Fibroblast of lung (primary cell): Measurements from ENCODE around the gene ACSS3.

Source experiments
- EZH2 ChIP-seq: IDR thresholded peaks from 2 replicates; pipeline ENCODE4 v1.5.1; 2012; ENCODE audit warnings: low read length, control low read depth, mild to moderate bottlenecking; ENCODE audit errors: missing control alignments
- TF ChIP-seq, protein P1 (sequence below), 2 donors: IDR thresholded peaks in 1 of 2; conservative IDR thresholded peaks in 1 of 2; 1 replicate in 1 of 2; 2 replicates in 1 of 2; pipeline ENCODE4 v1.5.1; 2011 to 2012; ENCODE audit warnings: low read length in 2 of 2, control low read depth in 1 of 2, inconsistent platforms in 1 of 2, low read depth in 1 of 2, mild to moderate bottlenecking in 1 of 2

DNA sequence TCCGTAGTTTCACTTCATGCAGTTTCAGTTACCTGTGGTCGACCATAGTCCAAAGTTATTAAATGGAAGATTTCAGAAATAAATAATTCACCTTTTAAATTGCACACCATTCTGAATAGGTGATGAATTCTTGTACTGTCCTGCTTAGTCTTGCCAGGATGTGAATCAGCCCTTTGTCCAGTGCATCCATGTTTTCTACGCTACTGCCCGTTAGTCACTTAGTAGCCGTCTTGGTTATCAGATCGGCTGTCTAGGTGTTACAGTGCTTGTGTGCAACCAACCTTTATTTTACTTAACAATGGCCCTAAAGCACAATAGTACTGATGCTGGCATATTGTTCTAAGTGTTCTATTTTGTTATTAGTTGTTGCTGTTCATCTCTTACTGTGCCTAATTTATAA lies 146.7 kb downstream of the ACSS3 start:
- no peak for TF ChIP-seq EZH2
- TF ChIP-seq, protein P1, sequence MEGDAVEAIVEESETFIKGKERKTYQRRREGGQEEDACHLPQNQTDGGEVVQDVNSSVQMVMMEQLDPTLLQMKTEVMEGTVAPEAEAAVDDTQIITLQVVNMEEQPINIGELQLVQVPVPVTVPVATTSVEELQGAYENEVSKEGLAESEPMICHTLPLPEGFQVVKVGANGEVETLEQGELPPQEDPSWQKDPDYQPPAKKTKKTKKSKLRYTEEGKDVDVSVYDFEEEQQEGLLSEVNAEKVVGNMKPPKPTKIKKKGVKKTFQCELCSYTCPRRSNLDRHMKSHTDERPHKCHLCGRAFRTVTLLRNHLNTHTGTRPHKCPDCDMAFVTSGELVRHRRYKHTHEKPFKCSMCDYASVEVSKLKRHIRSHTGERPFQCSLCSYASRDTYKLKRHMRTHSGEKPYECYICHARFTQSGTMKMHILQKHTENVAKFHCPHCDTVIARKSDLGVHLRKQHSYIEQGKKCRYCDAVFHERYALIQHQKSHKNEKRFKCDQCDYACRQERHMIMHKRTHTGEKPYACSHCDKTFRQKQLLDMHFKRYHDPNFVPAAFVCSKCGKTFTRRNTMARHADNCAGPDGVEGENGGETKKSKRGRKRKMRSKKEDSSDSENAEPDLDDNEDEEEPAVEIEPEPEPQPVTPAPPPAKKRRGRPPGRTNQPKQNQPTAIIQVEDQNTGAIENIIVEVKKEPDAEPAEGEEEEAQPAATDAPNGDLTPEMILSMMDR (conservative IDR thresholded peaks at IDR 0.05 in 1 of 2, IDR thresholded peaks at IDR 0.05 in 1 of 2; ENCODE audit: low read depth in 1 of 2, low read length in 2 of 2), result no peak
